ENCODE data around the gene MROH2A. TPM values are rescaled to one million over a fixed set of nuclear protein-coding genes. Genes with fewer than 3 reads are reported as not detected.
A peak's percentile ranks its signal among the peaks of the same experiment; 100 is the strongest.

The MROH2A gene
- total and polyA plus RNA-seq, 4 donors = 0.08 to 0.28 (median 0.09) TPM; not detected in 1

DNA sequence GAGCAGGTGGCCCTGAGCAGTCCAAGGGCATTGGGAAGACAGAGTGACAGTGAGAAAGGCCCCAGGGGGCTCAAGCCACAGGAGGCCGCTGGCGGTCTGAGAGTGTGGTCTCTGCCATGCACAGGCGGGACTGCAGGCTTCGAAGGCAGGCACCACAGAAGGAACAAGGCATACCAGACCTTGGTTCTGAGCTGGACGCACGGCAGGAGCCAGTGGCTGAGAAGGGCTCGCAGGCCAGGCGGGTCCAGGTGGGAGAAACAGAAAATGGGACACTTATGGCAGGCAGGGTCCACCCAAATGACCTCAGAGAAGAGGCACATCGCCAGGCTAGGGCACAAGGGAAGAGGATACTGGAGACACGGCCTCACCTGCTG, 61.3 kb downstream of the MROH2A start:
- WGBS = 97% methylated on average over 10 of the region's 10 CpGs
- peak; percentile 30 for DNase-seq (ENCODE audit: low spot score)
- Histone ChIP-seq H3K4me1 (ENCODE audit: control insufficient read depth in 4 of 4, insufficient read depth in 4 of 4, low read length in 3 of 4) (no peaks in the 10 kb centered on the region), H3K4me3 (ENCODE audit: low read depth in 1 of 3, low read length in 3 of 3) (no peak overlapping the region), H3K36me3 (ENCODE audit: control insufficient read depth in 4 of 4, insufficient read depth in 3 of 4, low read depth in 1 of 4, low read length in 3 of 4) (no peaks in the 10 kb centered on the region), H3K27ac (ENCODE audit: low read depth in 1 of 2, low read length in 2 of 2) (no peak overlapping the region), H3K9me3 (ENCODE audit: control insufficient read depth in 4 of 4, low read length in 3 of 4) (no peaks in the 10 kb centered on the region), H3K27me3 (ENCODE audit: control insufficient read depth in 4 of 4, insufficient read depth in 4 of 4, low read length in 3 of 4) (no peaks in the 10 kb centered on the region), H3K9ac (ENCODE audit: low read depth in 1 of 2, low read length in 2 of 2) (no peak overlapping the region)
- TF ChIP-seq SP1 (IDR thresholded peaks at IDR 0.05) = no peak
- TF ChIP-seq RAD21 (IDR thresholded peaks at IDR 0.05) = no peak
- TF ChIP-seq GABPA (IDR thresholded peaks at IDR 0.05 in 1 of 2, conservative IDR thresholded peaks at IDR 0.05 in 1 of 2) = no peak
- no peak for TF ChIP-seq JUND (IDR thresholded peaks at IDR 0.05)
- TF ChIP-seq, protein P1, sequence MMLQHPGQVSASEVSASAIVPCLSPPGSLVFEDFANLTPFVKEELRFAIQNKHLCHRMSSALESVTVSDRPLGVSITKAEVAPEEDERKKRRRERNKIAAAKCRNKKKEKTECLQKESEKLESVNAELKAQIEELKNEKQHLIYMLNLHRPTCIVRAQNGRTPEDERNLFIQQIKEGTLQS (IDR thresholded peaks at IDR 0.05) = no peak
- TF ChIP-seq, protein P2, sequence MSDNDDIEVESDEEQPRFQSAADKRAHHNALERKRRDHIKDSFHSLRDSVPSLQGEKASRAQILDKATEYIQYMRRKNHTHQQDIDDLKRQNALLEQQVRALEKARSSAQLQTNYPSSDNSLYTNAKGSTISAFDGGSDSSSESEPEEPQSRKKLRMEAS (IDR thresholded peaks at IDR 0.05) = no peak
- no peak for TF ChIP-seq ZBTB33 (IDR thresholded peaks at IDR 0.05)
- TF ChIP-seq TAF1 (conservative IDR thresholded peaks at IDR 0.05) = no peak
- TF ChIP-seq, protein P3, sequence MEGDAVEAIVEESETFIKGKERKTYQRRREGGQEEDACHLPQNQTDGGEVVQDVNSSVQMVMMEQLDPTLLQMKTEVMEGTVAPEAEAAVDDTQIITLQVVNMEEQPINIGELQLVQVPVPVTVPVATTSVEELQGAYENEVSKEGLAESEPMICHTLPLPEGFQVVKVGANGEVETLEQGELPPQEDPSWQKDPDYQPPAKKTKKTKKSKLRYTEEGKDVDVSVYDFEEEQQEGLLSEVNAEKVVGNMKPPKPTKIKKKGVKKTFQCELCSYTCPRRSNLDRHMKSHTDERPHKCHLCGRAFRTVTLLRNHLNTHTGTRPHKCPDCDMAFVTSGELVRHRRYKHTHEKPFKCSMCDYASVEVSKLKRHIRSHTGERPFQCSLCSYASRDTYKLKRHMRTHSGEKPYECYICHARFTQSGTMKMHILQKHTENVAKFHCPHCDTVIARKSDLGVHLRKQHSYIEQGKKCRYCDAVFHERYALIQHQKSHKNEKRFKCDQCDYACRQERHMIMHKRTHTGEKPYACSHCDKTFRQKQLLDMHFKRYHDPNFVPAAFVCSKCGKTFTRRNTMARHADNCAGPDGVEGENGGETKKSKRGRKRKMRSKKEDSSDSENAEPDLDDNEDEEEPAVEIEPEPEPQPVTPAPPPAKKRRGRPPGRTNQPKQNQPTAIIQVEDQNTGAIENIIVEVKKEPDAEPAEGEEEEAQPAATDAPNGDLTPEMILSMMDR (IDR thresholded peaks at IDR 0.05; ENCODE audit: low read depth, low read length, missing input control) = no peak
- no peak for TF ChIP-seq REST (IDR thresholded peaks at IDR 0.05)

- no peak overlapping the region for H3K27ac ChIP-seq (ENCODE audit: low read depth in 1 of 2, low read length in 2 of 2)
- no peaks in the 10 kb centered on the region for H3K36me3 ChIP-seq (ENCODE audit: control insufficient read depth in 4 of 4, insufficient read depth in 3 of 4, low read depth in 1 of 4, low read length in 3 of 4)
- no peaks in the 10 kb centered on the region for H3K27me3 ChIP-seq (ENCODE audit: control insufficient read depth in 4 of 4, insufficient read depth in 4 of 4, low read length in 3 of 4)
- no peak overlapping the region for H3K9ac ChIP-seq (ENCODE audit: low read depth in 1 of 2, low read length in 2 of 2)
- WGBS = 99% methylated on average over 9 of the region's 9 CpGs
- no peaks in the 10 kb centered on the region for H3K9me3 ChIP-seq (ENCODE audit: control insufficient read depth in 4 of 4, low read length in 3 of 4)
- peak; percentile 17 for DNase-seq (ENCODE audit: low spot score)
- TF ChIP-seq JUND (IDR thresholded peaks at IDR 0.05) (no peak), FOXA1 (IDR thresholded peaks at IDR 0.05) (no peak), RAD21 (IDR thresholded peaks at IDR 0.05) (no peak), FOXA2 (IDR thresholded peaks at IDR 0.05) (no peak), TAF1 (conservative IDR thresholded peaks at IDR 0.05) (no peak), YY1 (IDR thresholded peaks at IDR 0.05) (no peak), RXRA (IDR thresholded peaks at IDR 0.05) (no peak), SP1 (IDR thresholded peaks at IDR 0.05) (no peak)
- TF ChIP-seq, protein P3 (IDR thresholded peaks at IDR 0.05; ENCODE audit: low read depth, low read length, missing input control) = no peak
- no peaks in the 10 kb centered on the region for H3K4me1 ChIP-seq (ENCODE audit: control insufficient read depth in 4 of 4, insufficient read depth in 4 of 4, low read length in 3 of 4)
- no peak overlapping the region for H3K4me3 ChIP-seq (ENCODE audit: low read depth in 1 of 3, low read length in 3 of 3)
Observed at GRCh38 chr2:233840520-233840919, 62.4 kb downstream of the MROH2A start.
